PFSK-1 (cell line): Measurements from ENCODE around the gene GPRC5D.

ENCODE experiments used
- POLR2AphosphoS5 ChIP-seq: IDR thresholded peaks from 2 replicates; pipeline ENCODE4 v1.6.1; 2012; ENCODE audit warnings: low read depth, mild to moderate bottlenecking, control low read depth, low read length, moderate library complexity
- SIN3A ChIP-seq: IDR thresholded peaks from 2 replicates; pipeline ENCODE4 v1.6.1; 2012; ENCODE audit warnings: mild to moderate bottlenecking, low read length, moderate library complexity, borderline replicate concordance; ENCODE audit not compliant: insufficient read depth
- TAF1 ChIP-seq: IDR thresholded peaks from 2 replicates; pipeline ENCODE4 v1.6.1; 2012; ENCODE audit warnings: low read length, control low read depth, borderline replicate concordance; ENCODE audit not compliant: insufficient read depth

- TF ChIP-seq TAF1 (no peak), POLR2AphosphoS5 (no peak), SIN3A (no peak)
Measured at GRCh38 chr12:13001775-13002040, 49.7 kb upstream of the GPRC5D start.
